Measurements from ENCODE around the gene CD180. TPM values are rescaled to one million over a fixed set of nuclear protein-coding genes. Genes with fewer than 3 reads are reported as not detected.
A peak's percentile ranks its signal among the peaks of the same experiment; 100 is the strongest.

Gene CD180
- total RNA-seq, 4 donors from 2014 or later, result 0.10 to 0.56 (median 0.22) TPM; not detected in 1

GRCh38 chr5:67233075-67233474 is 36.5 kb upstream of the CD180 start:
- no peak overlapping the region for H3K4me3 ChIP-seq
- H3K36me3 ChIP-seq, result no peaks in the 10 kb centered on the region
- TF ChIP-seq CTCF (IDR thresholded peaks at IDR 0.05 in 4 of 5, conservative IDR thresholded peaks at IDR 0.05 in 1 of 5), result no peak
- TF ChIP-seq POLR2A (IDR thresholded peaks at IDR 0.05), result no peak
- intact Hi-C loops (cut with DNase I; ENCODE audit: low total_unique reads) (no loop called here), in situ Hi-C loops (cut with MboI; ENCODE audit: low sequenced_read_pairs in 4 of 4) (loop anchor here in 2 of 4 donors (25.0 kb wide), 3 partner anchors 579 to 1229 kb away; no protein-coding TSS in a partner anchor)
- peaks cover 0 to 6% of the 10 kb centered on the region in 2 donors for H3K4me1 ChIP-seq
- peak in 1 of 2 donors; percentile 43 for DNase-seq
- H3K27ac ChIP-seq, result no peak overlapping the region
- no peaks in the 10 kb centered on the region for H3K9me3 ChIP-seq
- H3K27me3 ChIP-seq, result no peaks in the 10 kb centered on the region
- no peak for ATAC-seq

GRCh38 chr5:67223211-67223610 is 26.6 kb upstream of the CD180 start:
- TF ChIP-seq POLR2A (IDR thresholded peaks at IDR 0.05) (no peak), CTCF (IDR thresholded peaks at IDR 0.05 in 4 of 5, conservative IDR thresholded peaks at IDR 0.05 in 1 of 5) (no peak)
- DNase-seq, result no peak
- no peak overlapping the region for H3K4me3 ChIP-seq
- no peaks in the 10 kb centered on the region for H3K36me3 ChIP-seq
- intact Hi-C loops (cut with DNase I; ENCODE audit: low total_unique reads) (no loop called here), in situ Hi-C loops (cut with MboI; ENCODE audit: low sequenced_read_pairs in 4 of 4) (loop anchor here in 2 of 4 donors (25.0 kb wide), 1 partner anchor 911 kb away; no protein-coding TSS in a partner anchor)
- no peak overlapping the region for H3K27ac ChIP-seq
- H3K9me3 ChIP-seq, result no peaks in the 10 kb centered on the region
- ATAC-seq, result no peak
- H3K4me1 ChIP-seq, result no peaks in the 10 kb centered on the region
- H3K27me3 ChIP-seq, result no peaks in the 10 kb centered on the region

- intact Hi-C loops (cut with DNase I; ENCODE audit: low total_unique reads), result no loop called here
- in situ Hi-C loops (cut with MboI; ENCODE audit: low sequenced_read_pairs in 4 of 4), result loop anchor here in 2 of 4 donors (25.0 kb wide), 1 partner anchor 910 kb away; no protein-coding TSS in a partner anchor
- TF ChIP-seq POLR2A (IDR thresholded peaks at IDR 0.05) (no peak), CTCF (IDR thresholded peaks at IDR 0.05 in 4 of 5, conservative IDR thresholded peaks at IDR 0.05 in 1 of 5) (no peak)
- Histone ChIP-seq H3K4me3 (no peak overlapping the region), H3K27me3 (no peaks in the 10 kb centered on the region), H3K9me3 (no peaks in the 10 kb centered on the region), H3K36me3 (no peaks in the 10 kb centered on the region), H3K27ac (no peak overlapping the region), H3K4me1 (no peaks in the 10 kb centered on the region)
- ATAC-seq, result no peak
- DNase-seq, result no peak
These were observed 25.8 kb upstream of the CD180 start for GRCh38 chr5:67222243-67223025.

GRCh38 chr5:67221487-67222242 is 25.1 kb upstream of the CD180 start:
- no peaks in the 10 kb centered on the region for H3K9me3 ChIP-seq
- intact Hi-C loops (cut with DNase I; ENCODE audit: low total_unique reads), result no loop called here
- H3K36me3 ChIP-seq, result no peaks in the 10 kb centered on the region
- no peak overlapping the region for H3K27ac ChIP-seq
- DNase-seq, result no peak
- no peak overlapping the region for H3K4me3 ChIP-seq
- H3K4me1 ChIP-seq, result peaks cover 0 to under 1% of the 10 kb centered on the region in 2 donors
- H3K27me3 ChIP-seq, result no peaks in the 10 kb centered on the region
- ATAC-seq, result no peak
- TF ChIP-seq POLR2A (IDR thresholded peaks at IDR 0.05) (no peak), CTCF (IDR thresholded peaks at IDR 0.05 in 4 of 5, conservative IDR thresholded peaks at IDR 0.05 in 1 of 5) (no peak)
- in situ Hi-C loops (cut with MboI; ENCODE audit: low sequenced_read_pairs in 4 of 4), result loop anchor here in 2 of 4 donors (25.0 kb wide), 1 partner anchor 909 kb away; no protein-coding TSS in a partner anchor

All from gastrocnemius medialis (tissue), 4 donors.